ENCODE measurements around the gene ELFN1. TPM values are rescaled to one million over a fixed set of nuclear protein-coding genes. Genes with fewer than 3 reads are reported as not detected.

ELFN1 gene
- total and polyA plus RNA-seq, 8 donors = 0.20 to 0.94 (median 0.73) TPM

GRCh38 chr7:1698201-1698600 lies 28.1 kb downstream of the ELFN1 start:
- no peaks in the 10 kb centered on the region for H3K9me3 ChIP-seq
- no peaks in the 10 kb centered on the region for H3K36me3 ChIP-seq
- TF ChIP-seq CTCF (IDR thresholded peaks at IDR 0.05) = no peak
- peak in 1 of 6 donors; percentile 1 for DNase-seq
- intact Hi-C loops (cut with DNase I) = no loop called here
- no peak for ATAC-seq
- WGBS, 2 donors = 65 to 73% methylated on average over 9 of the region's 9 CpGs
- H3K27me3 ChIP-seq = no peaks in the 10 kb centered on the region
- FAIRE-seq = no peak
- H3K27ac ChIP-seq = no peak overlapping the region
- no peaks in the 10 kb centered on the region for H3K4me1 ChIP-seq
- H3K4me3 ChIP-seq = no peak overlapping the region

GRCh38 chr7:1698951-1699350 lies 28.9 kb downstream of the ELFN1 start:
- no peaks in the 10 kb centered on the region for H3K4me1 ChIP-seq
- H3K36me3 ChIP-seq = no peaks in the 10 kb centered on the region
- no peak for TF ChIP-seq CTCF (IDR thresholded peaks at IDR 0.05)
- 81 to 96% methylated on average over 6 of the region's 6 CpGs for WGBS, 2 donors
- no peak overlapping the region for H3K27ac ChIP-seq
- no peaks in the 10 kb centered on the region for H3K9me3 ChIP-seq
- no peak overlapping the region for H3K4me3 ChIP-seq
- no peaks in the 10 kb centered on the region for H3K27me3 ChIP-seq
- ATAC-seq (no peak), FAIRE-seq (no peak), DNase-seq (peak in 1 of 6 donors; percentile 2)
- intact Hi-C loops (cut with DNase I) = no loop called here

GRCh38 chr7:1700086-1700485 lies 30.0 kb downstream of the ELFN1 start:
- intact Hi-C loops (cut with DNase I) = no loop called here
- Histone ChIP-seq H3K27me3 (no peaks in the 10 kb centered on the region), H3K27ac (no peak overlapping the region), H3K9me3 (no peaks in the 10 kb centered on the region), H3K4me1 (no peaks in the 10 kb centered on the region), H3K4me3 (no peak overlapping the region), H3K36me3 (no peaks in the 10 kb centered on the region)
- ATAC-seq (no peak), DNase-seq (peak in 2 of 6 donors; percentile 4 to 19), FAIRE-seq (no peak)
- no peak for TF ChIP-seq CTCF (IDR thresholded peaks at IDR 0.05)
- WGBS, 2 donors = 70 to 85% methylated on average over 11 of the region's 11 CpGs

GRCh38 chr7:1700536-1701333 lies 30.7 kb downstream of the ELFN1 start:
- Histone ChIP-seq H3K4me3 (no peak overlapping the region), H3K27ac (no peak overlapping the region), H3K27me3 (no peaks in the 10 kb centered on the region), H3K4me1 (no peaks in the 10 kb centered on the region), H3K9me3 (no peaks in the 10 kb centered on the region), H3K36me3 (no peaks in the 10 kb centered on the region)
- no peak for TF ChIP-seq CTCF (IDR thresholded peaks at IDR 0.05)
- FAIRE-seq = no peak
- no peak for ATAC-seq
- DNase-seq = peak in 2 of 6 donors; percentile 4 to 13
- intact Hi-C loops (cut with DNase I) = no loop called here
- WGBS, 2 donors = 83 to 89% methylated on average over 27 of the region's 27 CpGs

GRCh38 chr7:1702652-1703051 lies 32.6 kb downstream of the ELFN1 start:
- FAIRE-seq (no peak), ATAC-seq (no peak), DNase-seq (no peak)
- no peaks in the 10 kb centered on the region for H3K27me3 ChIP-seq
- no peak for TF ChIP-seq CTCF (IDR thresholded peaks at IDR 0.05)
- no peak overlapping the region for H3K27ac ChIP-seq
- no peak overlapping the region for H3K4me3 ChIP-seq
- no peaks in the 10 kb centered on the region for H3K36me3 ChIP-seq
- no peaks in the 10 kb centered on the region for H3K9me3 ChIP-seq
- intact Hi-C loops (cut with DNase I) = no loop called here
- 90 to 97% methylated on average over 4 of the region's 4 CpGs for WGBS, 2 donors
- H3K4me1 ChIP-seq = no peaks in the 10 kb centered on the region
